ENCODE data around the gene TRPV2. TPM values are rescaled to one million over a fixed set of nuclear protein-coding genes. Genes with fewer than 3 reads are reported as not detected.

The TRPV2 gene
- total and polyA plus RNA-seq, 11 donors = 5.2 to 43.5 (median 8.8) TPM

DNA sequence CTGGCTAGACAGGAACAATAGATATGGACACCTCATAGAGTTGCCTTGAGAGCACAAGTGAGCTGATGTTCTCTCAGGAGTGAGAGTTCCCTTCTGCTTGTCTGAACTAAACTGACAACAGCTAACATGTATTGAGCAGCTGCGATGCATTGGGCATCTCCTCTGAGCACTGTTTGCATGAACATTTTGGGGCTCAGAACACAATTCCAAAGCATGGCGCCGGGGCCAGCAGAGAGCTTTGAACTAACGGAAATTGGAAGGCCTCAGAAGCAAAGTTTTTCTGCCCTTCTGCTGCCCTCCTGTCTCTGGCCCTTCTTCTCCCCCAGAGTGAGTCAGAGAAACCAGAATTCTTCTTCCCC is 38.1 kb downstream of the TRPV2 start:
- no peak for TF ChIP-seq POLR2A (IDR thresholded peaks at IDR 0.05)
- TF ChIP-seq, protein P1, sequence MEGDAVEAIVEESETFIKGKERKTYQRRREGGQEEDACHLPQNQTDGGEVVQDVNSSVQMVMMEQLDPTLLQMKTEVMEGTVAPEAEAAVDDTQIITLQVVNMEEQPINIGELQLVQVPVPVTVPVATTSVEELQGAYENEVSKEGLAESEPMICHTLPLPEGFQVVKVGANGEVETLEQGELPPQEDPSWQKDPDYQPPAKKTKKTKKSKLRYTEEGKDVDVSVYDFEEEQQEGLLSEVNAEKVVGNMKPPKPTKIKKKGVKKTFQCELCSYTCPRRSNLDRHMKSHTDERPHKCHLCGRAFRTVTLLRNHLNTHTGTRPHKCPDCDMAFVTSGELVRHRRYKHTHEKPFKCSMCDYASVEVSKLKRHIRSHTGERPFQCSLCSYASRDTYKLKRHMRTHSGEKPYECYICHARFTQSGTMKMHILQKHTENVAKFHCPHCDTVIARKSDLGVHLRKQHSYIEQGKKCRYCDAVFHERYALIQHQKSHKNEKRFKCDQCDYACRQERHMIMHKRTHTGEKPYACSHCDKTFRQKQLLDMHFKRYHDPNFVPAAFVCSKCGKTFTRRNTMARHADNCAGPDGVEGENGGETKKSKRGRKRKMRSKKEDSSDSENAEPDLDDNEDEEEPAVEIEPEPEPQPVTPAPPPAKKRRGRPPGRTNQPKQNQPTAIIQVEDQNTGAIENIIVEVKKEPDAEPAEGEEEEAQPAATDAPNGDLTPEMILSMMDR (IDR thresholded peaks at IDR 0.05) = no peak
- ATAC-seq = no peak
- DNase-seq = no peak
- no peak overlapping the region for H3K4me3 ChIP-seq
- peaks cover 0 to 3% (median 0%) of the 10 kb centered on the region in 12 donors for H3K4me1 ChIP-seq
- no peak overlapping the region for H3K27ac ChIP-seq
- intact Hi-C loops (cut with DNase I) = loop anchor here in 9 of 10 donors (1.0 to 5.0 kb wide), 4 partner anchors 66 to 68 kb away; no protein-coding TSS in a partner anchor
- no peaks in the 10 kb centered on the region for H3K27me3 ChIP-seq
- WGBS, 4 donors = 88 to 95% (median 90%) methylated on average over 4 of the region's 4 CpGs
- no peaks in the 10 kb centered on the region for H3K9me3 ChIP-seq
- H3K36me3 ChIP-seq = peaks cover 0 to 11% (median 4%) of the 10 kb centered on the region in 9 donors

DNA sequence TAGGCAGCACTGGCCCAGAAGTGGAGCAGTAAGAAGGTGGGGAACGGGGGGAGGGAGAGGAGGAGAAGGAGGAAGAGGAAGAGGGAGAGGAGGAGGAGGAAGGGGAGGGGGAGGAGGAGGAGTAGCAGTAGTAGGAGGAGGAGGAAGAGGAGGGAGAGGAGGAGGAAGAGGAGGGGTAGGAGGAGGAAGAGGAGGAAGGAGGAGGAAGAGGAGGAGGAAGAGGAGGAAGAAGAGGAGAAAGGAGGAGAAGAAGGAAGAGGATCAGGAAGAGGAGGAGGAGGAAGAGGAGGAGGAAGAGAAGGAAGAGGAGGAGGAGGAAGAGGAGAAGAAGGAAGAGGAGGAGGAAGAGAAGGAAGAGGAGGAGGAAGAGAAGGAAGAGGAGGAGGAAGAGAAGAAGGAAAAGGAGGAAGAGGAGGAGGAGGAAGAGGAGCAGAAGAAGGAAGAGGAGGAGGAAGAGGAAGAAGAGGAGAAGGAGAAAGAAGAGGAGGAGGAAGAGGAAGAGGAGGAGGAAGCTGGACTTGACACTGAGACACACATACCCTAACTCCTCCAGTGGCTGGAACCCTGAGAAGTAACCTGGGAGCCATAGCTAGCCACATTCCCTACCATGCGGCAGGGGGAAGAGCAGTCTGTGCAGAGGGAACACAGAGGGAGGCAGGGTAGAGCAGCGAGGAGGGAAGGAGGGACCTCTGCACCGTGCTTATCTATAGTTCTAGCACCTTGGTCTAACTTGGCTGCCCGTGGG is 40.8 kb downstream of the TRPV2 start:
- H3K9me3 ChIP-seq = no peaks in the 10 kb centered on the region
- DNase-seq (no peak), ATAC-seq (no peak)
- TF ChIP-seq, protein P1 (IDR thresholded peaks at IDR 0.05) = no peak
- H3K4me1 ChIP-seq = peaks cover 0 to 17% (median 4%) of the 10 kb centered on the region in 12 donors
- no peak overlapping the region for H3K4me3 ChIP-seq
- H3K27me3 ChIP-seq = no peaks in the 10 kb centered on the region
- H3K36me3 ChIP-seq = no peaks in the 10 kb centered on the region
- no peak overlapping the region for H3K27ac ChIP-seq
- 58 to 85% (median 80%) methylated on average over 5 of the region's 5 CpGs for WGBS, 4 donors
- intact Hi-C loops (cut with DNase I) = loop anchor here in 1 of 10 donors (2.0 kb wide), 1 partner anchor 67 kb away; no protein-coding TSS in a partner anchor

DNA sequence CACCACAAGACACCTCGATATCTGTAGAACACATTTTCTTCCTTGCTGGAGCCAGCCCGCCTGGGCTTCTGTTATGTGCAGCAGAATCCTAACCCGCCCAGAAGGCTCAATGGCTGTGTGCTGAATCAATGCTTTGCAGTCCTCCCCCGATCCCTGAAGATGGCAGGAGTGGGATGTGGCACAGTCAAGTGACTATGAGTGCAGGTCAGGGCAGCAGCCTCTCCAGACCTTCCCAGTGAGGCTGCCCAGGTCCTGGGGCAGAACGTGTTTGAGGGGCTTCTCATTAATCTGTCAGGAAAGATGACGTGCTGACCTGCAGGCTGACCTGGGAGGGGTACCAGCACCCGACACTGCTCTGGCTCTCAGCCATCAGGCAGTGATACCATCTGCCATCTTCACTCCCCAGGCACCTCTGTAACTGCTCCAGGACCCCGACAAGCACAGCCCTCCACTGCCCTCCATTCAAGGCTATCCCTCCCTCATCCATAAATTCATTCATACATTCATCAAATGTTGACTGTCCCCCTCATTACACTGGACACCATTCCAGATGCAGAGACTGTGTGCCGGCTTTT is 41.5 kb downstream of the TRPV2 start:
- Histone ChIP-seq H3K27ac (no peak overlapping the region), H3K27me3 (no peaks in the 10 kb centered on the region), H3K36me3 (no peaks in the 10 kb centered on the region), H3K4me1 (peaks cover 0 to 17% (median 4%) of the 10 kb centered on the region in 12 donors), H3K4me3 (no peak overlapping the region), H3K9me3 (no peaks in the 10 kb centered on the region)
- TF ChIP-seq, protein P1 (IDR thresholded peaks at IDR 0.05) = peak in 1 of 12 donors; percentile 14
- TF ChIP-seq POLR2A (IDR thresholded peaks at IDR 0.05) = no peak
- WGBS, 4 donors = 77 to 87% (median 82%) methylated on average over 6 to 9 of the region's 9 CpGs
- intact Hi-C loops (cut with DNase I) = loop anchor here in 1 of 10 donors (2.0 kb wide), 1 partner anchor 66 kb away; no protein-coding TSS in a partner anchor
- DNase-seq (no peak), ATAC-seq (no peak)

DNA sequence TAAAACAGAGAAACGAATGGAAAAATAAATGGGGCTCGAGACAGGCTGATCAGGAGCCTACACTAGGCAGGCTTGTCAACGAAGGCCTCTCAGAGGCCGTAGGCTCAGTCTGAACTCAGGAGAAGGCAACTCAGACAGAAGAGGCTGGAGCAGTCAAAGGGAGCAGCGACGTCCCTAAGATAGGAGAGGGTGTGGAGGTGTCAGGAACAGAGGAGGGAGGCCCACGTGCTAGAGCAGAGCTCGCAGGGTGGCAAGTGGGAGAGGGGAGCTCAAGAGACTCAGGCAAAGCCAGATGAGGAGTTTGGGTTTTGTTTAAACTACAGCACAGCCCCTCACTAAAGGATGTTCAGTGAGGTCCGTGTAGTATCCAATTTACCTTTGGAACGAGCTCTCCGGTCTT is 43.9 kb downstream of the TRPV2 start:
- Histone ChIP-seq H3K27ac (no peak overlapping the region), H3K27me3 (no peaks in the 10 kb centered on the region), H3K4me3 (no peak overlapping the region), H3K36me3 (no peaks in the 10 kb centered on the region), H3K9me3 (no peaks in the 10 kb centered on the region), H3K4me1 (peaks cover 0 to 34% (median 13%) of the 10 kb centered on the region in 12 donors)
- intact Hi-C loops (cut with DNase I) = no loop called here
- 70 to 80% (median 72%) methylated on average over 11 of the region's 11 CpGs for WGBS, 4 donors
- DNase-seq (no peak), ATAC-seq (no peak)
- TF ChIP-seq, protein P1 (IDR thresholded peaks at IDR 0.05) = no peak
- no peak for TF ChIP-seq POLR2A (IDR thresholded peaks at IDR 0.05)
